Testis (tissue), 2 donors: ENCODE data around the gene ANO7.

Experiments used
- POLR2A ChIP-seq: fragments of 450-650 bp; IDR thresholded peaks from one replicate; pipeline ENCODE4 v1.6.1; 2017; ENCODE audit warnings: antibody characterized with exemption, mild to moderate bottlenecking, moderate library complexity
- TF ChIP-seq, protein P1 (sequence below), 3 experiments: fragments of 450-650 bp in 2 of 3; fragments of 200-600 bp in 1 of 3; sonication (generic) in 1 of 3; IDR thresholded peaks; one replicate each; pipeline ENCODE4 v1.5.1; 2016 to 2019; ENCODE audit warnings: antibody characterized with exemption in 3 of 3, mild to moderate bottlenecking in 2 of 3, moderate library complexity in 1 of 3

DNA sequence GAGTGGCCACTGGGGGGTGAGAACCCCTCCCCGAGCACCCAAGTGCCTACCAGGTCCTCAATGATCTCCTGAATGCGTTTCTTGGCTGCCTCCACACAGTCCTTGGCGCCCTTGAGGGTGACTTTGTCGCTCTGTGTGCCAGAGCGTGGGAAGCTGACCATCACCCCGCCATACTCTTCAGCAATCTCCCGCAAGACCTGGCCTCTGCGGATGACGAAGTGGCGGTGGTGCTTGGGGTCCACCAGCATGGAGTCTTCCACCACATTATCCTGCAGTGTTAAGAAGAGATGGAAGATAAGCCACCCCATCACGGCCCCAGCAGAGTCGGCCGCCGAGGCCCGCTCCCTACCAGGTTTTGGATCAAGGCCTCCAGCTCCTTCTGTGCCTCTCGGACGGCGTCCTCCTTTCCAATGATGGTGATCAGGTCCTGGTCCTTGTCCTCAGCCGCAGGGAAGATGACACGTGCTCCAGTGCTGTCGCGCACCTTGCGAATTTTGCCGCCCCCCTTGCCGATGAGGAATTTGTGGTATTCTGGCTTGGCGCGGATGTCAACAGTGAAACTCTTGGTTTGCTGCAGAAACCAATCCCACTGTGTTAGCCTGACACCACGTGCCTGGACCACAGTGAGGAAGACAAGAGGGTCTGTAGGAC, 51.2 kb downstream of the ANO7 start:
- TF ChIP-seq, protein P1, sequence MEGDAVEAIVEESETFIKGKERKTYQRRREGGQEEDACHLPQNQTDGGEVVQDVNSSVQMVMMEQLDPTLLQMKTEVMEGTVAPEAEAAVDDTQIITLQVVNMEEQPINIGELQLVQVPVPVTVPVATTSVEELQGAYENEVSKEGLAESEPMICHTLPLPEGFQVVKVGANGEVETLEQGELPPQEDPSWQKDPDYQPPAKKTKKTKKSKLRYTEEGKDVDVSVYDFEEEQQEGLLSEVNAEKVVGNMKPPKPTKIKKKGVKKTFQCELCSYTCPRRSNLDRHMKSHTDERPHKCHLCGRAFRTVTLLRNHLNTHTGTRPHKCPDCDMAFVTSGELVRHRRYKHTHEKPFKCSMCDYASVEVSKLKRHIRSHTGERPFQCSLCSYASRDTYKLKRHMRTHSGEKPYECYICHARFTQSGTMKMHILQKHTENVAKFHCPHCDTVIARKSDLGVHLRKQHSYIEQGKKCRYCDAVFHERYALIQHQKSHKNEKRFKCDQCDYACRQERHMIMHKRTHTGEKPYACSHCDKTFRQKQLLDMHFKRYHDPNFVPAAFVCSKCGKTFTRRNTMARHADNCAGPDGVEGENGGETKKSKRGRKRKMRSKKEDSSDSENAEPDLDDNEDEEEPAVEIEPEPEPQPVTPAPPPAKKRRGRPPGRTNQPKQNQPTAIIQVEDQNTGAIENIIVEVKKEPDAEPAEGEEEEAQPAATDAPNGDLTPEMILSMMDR (IDR thresholded peaks at IDR 0.05) = no peak
- TF ChIP-seq POLR2A = no peak
